Progenitor cell of endocrine pancreas (in vitro differentiated cells): Measurements from ENCODE around the gene PHTF1. TPM values are rescaled to one million over a fixed set of nuclear protein-coding genes. Genes with fewer than 3 reads are reported as not detected.
A peak's percentile ranks its signal among the peaks of the same experiment; 100 is the strongest.
"Not testable (repeated sequence)": the region's sequence is repeated elsewhere in the genome, so short reads cannot be mapped to it uniquely, and the experiment has no call there.

Source experiments
- DNase-seq: peaks from one replicate; pipeline ENCODE4 v3.0.0; 2021; ENCODE audit warnings: low spot score; ENCODE audit not compliant: unreplicated experiment
- H3K27ac Mint-ChIP-seq: 2 replicates; pipeline ENCODE4 v1.8.0; 2021; ENCODE audit warnings: mild to moderate bottlenecking, moderate library complexity, mixed read lengths
- H3K27me3 Mint-ChIP-seq: 2 replicates; pipeline ENCODE4 v1.8.0; 2021; ENCODE audit warnings: mixed read lengths
- H3K36me3 Mint-ChIP-seq: 2 replicates; pipeline ENCODE4 v1.8.0; 2022; ENCODE audit warnings: mixed read lengths; ENCODE audit not compliant: insufficient read depth
- H3K4me1 Mint-ChIP-seq: 2 replicates; pipeline ENCODE4 v1.8.0; 2021; ENCODE audit warnings: low read depth, mixed read lengths
- H3K4me3 Mint-ChIP-seq: 2 replicates; pipeline ENCODE4 v1.8.0; 2021; ENCODE audit warnings: low read depth, mild to moderate bottlenecking, moderate library complexity, mixed read lengths
- H3K9me3 Mint-ChIP-seq: 2 replicates; pipeline ENCODE4 v1.8.0; 2021; ENCODE audit warnings: low read depth, mixed read lengths
- CTCF ChIP-seq: fragments of 200-600 bp; sonication (generic); IDR thresholded peaks from one replicate; pipeline ENCODE4 v1.5.0; 2021; ENCODE audit warnings: antibody characterized with exemption, mild to moderate bottlenecking; ENCODE audit not compliant: unreplicated experiment
- total RNA-seq: library from RNA; stranded (reverse); gene quantifications from 2 replicates; pipeline ENCODE4 v1.2.1, GENCODE V29; 2021

The PHTF1 gene
- total RNA-seq, 1 donor from 2014 or later, result 51.3 TPM

- H3K4me3 Mint-ChIP-seq, result no peak overlapping the region
- peak overlapping the region; percentile 84 for H3K27ac Mint-ChIP-seq
- H3K27me3 Mint-ChIP-seq, result no peaks in the 10 kb centered on the region
- no peak for TF ChIP-seq CTCF
- H3K9me3 Mint-ChIP-seq, result no peaks in the 10 kb centered on the region
- H3K36me3 Mint-ChIP-seq, result peaks cover 5% of the 10 kb centered on the region
- H3K4me1 Mint-ChIP-seq, result peaks cover 27% of the 10 kb centered on the region
- DNase-seq, result no peak
Observed at GRCh38 chr1:113761937-113762336, 2.7 kb upstream of the PHTF1 start.

- H3K27ac Mint-ChIP-seq, result peak overlapping the region; percentile 100
Observed at GRCh38 chr1:113760102-113761080, 1.1 kb upstream of the PHTF1 start.

GRCh38 chr1:113758631-113759332 lies 504 bp downstream of the PHTF1 start:
- H3K4me3 Mint-ChIP-seq, result peak overlapping the region; percentile 89

More at GRCh38 chr1:113760102-113761080, 1.1 kb upstream of the PHTF1 start:
- H3K27me3 Mint-ChIP-seq, result no peaks in the 10 kb centered on the region
- H3K36me3 Mint-ChIP-seq, result peaks cover 6% of the 10 kb centered on the region
- DNase-seq, result no peak
- no peaks in the 10 kb centered on the region for H3K9me3 Mint-ChIP-seq
- peaks cover 34% of the 10 kb centered on the region for H3K4me1 Mint-ChIP-seq
- no peak for TF ChIP-seq CTCF
- H3K4me3 Mint-ChIP-seq, result peak overlapping the region; percentile 89

GRCh38 chr1:113756461-113756860 lies 2.8 kb downstream of the PHTF1 start:
- H3K4me3 Mint-ChIP-seq, result peak overlapping the region; percentile 89
- no peak for TF ChIP-seq CTCF

More at GRCh38 chr1:113758631-113759332, 504 bp downstream of the PHTF1 start:
- DNase-seq, result peak; percentile 77
- Mint-ChIP-seq H3K4me1 (peaks cover 35% of the 10 kb centered on the region), H3K27me3 (no peaks in the 10 kb centered on the region), H3K9me3 (no peaks in the 10 kb centered on the region), H3K27ac (peak overlapping the region; percentile 100), H3K36me3 (peaks cover 8% of the 10 kb centered on the region)
- TF ChIP-seq CTCF, result no peak

GRCh38 chr1:113753333-113753732 lies 6.0 kb downstream of the PHTF1 start:
- not testable (repeated sequence) for H3K27ac Mint-ChIP-seq, H3K9me3 Mint-ChIP-seq, DNase-seq, H3K4me3 Mint-ChIP-seq, H3K27me3 Mint-ChIP-seq
- peaks cover 20% of the 10 kb centered on the region for H3K36me3 Mint-ChIP-seq
- H3K4me1 Mint-ChIP-seq, result peaks cover 16% of the 10 kb centered on the region

More at GRCh38 chr1:113756461-113756860, 2.8 kb downstream of the PHTF1 start:
- Mint-ChIP-seq H3K27ac (no peak overlapping the region), H3K4me1 (peaks cover 30% of the 10 kb centered on the region), H3K9me3 (no peaks in the 10 kb centered on the region), H3K27me3 (no peaks in the 10 kb centered on the region), H3K36me3 (peaks cover 14% of the 10 kb centered on the region)
- DNase-seq, result no peak
